GM12878 (cell line): ENCODE results near the gene ILKAP. TPM values are rescaled to one million over a fixed set of nuclear protein-coding genes. Genes with fewer than 3 reads are reported as not detected.

Source experiments
- ATAC-seq: fragments of 200-7000 bp; cut with Tn5 transposase; 3 replicates; pipeline ENCODE4 v1.9.1; 2020; ENCODE audit warnings: mild to moderate bottlenecking, moderate library complexity
- BruUV-seq: library from RNA; stranded (reverse); fragments of 400-500 nt; replicated peaks from 2 replicates; lab custom pipeline; 2021; lab: Mats Ljungman, UMichigan
- CTCF ChIA-PET: fragments of 300-600 bp; sonication (Branson Sonifier 250); formaldehyde crosslinking; extraction: SDS; loops from one replicate; lab custom pipeline; 2021; ENCODE audit warnings: inconsistent platforms; lab: Yijun Ruan, JAX
- POLR2A ChIA-PET: fragments of 350-600 bp; formaldehyde crosslinking; extraction: SDS; loops from one replicate; lab custom pipeline; 2021; ENCODE audit warnings: inconsistent platforms; lab: Charles Lee
- RAD21 ChIA-PET: fragments of 300-600 bp; sonication (Branson Sonifier 250); formaldehyde crosslinking; loops from one replicate; lab custom pipeline; 2023; ENCODE audit warnings: antibody characterized with exemption; ENCODE audit not compliant: unreplicated experiment; lab: Charles Lee
- SMC1A ChIA-PET: fragments of 300-600 bp; sonication (Branson Sonifier 250); formaldehyde crosslinking; loops from one replicate; lab custom pipeline; 2023; ENCODE audit not compliant: unreplicated experiment, uncharacterized antibody; lab: Charles Lee
- DNase-seq: peaks from one replicate; pipeline ENCODE4 v3.0.0-alpha.2; 2011; ENCODE audit warnings: low read depth, low spot score
- FAIRE-seq: peaks from 3 replicates; lab custom pipeline; 2011; peaks lifted over from hg19 to GRCh38; lab: Jason Lieb, UNC
- H2AFZ ChIP-seq: 2 replicates; pipeline ENCODE4 v1.6.0; 2011; ENCODE audit warnings: low read depth, low read length, control low read depth; ENCODE audit not compliant: control insufficient read depth
- H3K27ac ChIP-seq: 2 replicates; pipeline ENCODE4 v1.5.1; 2011; ENCODE audit warnings: control low read depth; ENCODE audit not compliant: control insufficient read depth, insufficient read depth
- H3K27me3 ChIP-seq, 2 experiments: replicated peaks in 1 of 2; 2 replicates each; pipeline versions ENCODE4 v1.6.0 to v1.6.1; 2011; ENCODE audit warnings: low read length in 1 of 2; ENCODE audit not compliant: control insufficient read depth in 2 of 2, insufficient read depth in 2 of 2
- H3K36me3 ChIP-seq, 2 experiments: 2 replicates each; pipeline ENCODE4 v1.5.1; 2011; ENCODE audit warnings: low read length in 1 of 2; ENCODE audit not compliant: control insufficient read depth in 2 of 2, insufficient read depth in 2 of 2
- H3K4me1 ChIP-seq: 2 replicates; pipeline ENCODE4 v1.6.1; 2011; ENCODE audit warnings: mild to moderate bottlenecking, low read length, moderate library complexity, mixed read lengths; ENCODE audit not compliant: control insufficient read depth, insufficient read depth
- H3K4me2 ChIP-seq: 2 replicates; pipeline ENCODE4 v1.6.0; 2011; ENCODE audit warnings: control low read depth; ENCODE audit not compliant: control insufficient read depth, insufficient read depth
- H3K4me3 ChIP-seq: fragments of 200-600 bp; sonication (generic); 2 replicates; pipeline ENCODE4 v1.5.1; 2016
- H3K79me2 ChIP-seq: 2 replicates; pipeline ENCODE4 v1.6.0; 2011; ENCODE audit warnings: low read length; ENCODE audit not compliant: control insufficient read depth, insufficient read depth
- H3K9ac ChIP-seq: 2 replicates; pipeline ENCODE4 v1.8.0; 2011; ENCODE audit warnings: low read length, control low read depth, mixed read lengths; ENCODE audit not compliant: control insufficient read depth, insufficient read depth
- H3K9me3 ChIP-seq: replicated peaks from 3 replicates; pipeline ENCODE4 v1.5.1; 2011; ENCODE audit warnings: mild to moderate bottlenecking, low read length; ENCODE audit not compliant: control insufficient read depth, insufficient read depth
- H4K20me1 ChIP-seq: 2 replicates; pipeline ENCODE4 v1.6.0; 2011; ENCODE audit not compliant: control insufficient read depth, insufficient read depth
- CHD2 ChIP-seq: IDR thresholded peaks from 2 replicates; pipeline ENCODE4 v1.6.1; 2011; ENCODE audit warnings: low read depth, low read length, improper control_type of control experiment, borderline replicate concordance
- EP300 ChIP-seq, 2 experiments: fragments of 150-350 bp in 1 of 2; IDR thresholded peaks; 2 replicates each; pipeline ENCODE4 v1.6.1; 2011 to 2012; ENCODE audit warnings: low read depth in 2 of 2, low read length in 2 of 2, borderline replicate concordance in 1 of 2, improper control_type of control experiment in 1 of 2, inconsistent platforms in 1 of 2; ENCODE audit not compliant: control insufficient read depth in 1 of 2
- ETV6 ChIP-seq, 2 experiments: fragments of 450-650 bp in 1 of 2; IDR thresholded peaks in 1 of 2; conservative IDR thresholded peaks in 1 of 2; 2 replicates each; pipeline ENCODE4 v1.6.1; 2014; ENCODE audit warnings: antibody characterized with exemption in 1 of 2, borderline replicate concordance in 1 of 2, low read depth in 1 of 2, mild to moderate bottlenecking in 1 of 2, moderate library complexity in 1 of 2
- RBBP5 ChIP-seq: fragments of 200-600 bp; sonication (generic); conservative IDR thresholded peaks from 2 replicates; pipeline ENCODE4 v1.6.1; 2016
- SMAD1 ChIP-seq: fragments of 450-650 bp; IDR thresholded peaks from 2 replicates; pipeline ENCODE4 v1.6.1; 2018; ENCODE audit warnings: mild to moderate bottlenecking, low read depth; ENCODE audit not compliant: partially characterized antibody
- SREBF1 ChIP-seq: IDR thresholded peaks from 2 replicates; pipeline ENCODE4 v1.6.1; 2012; ENCODE audit warnings: mild to moderate bottlenecking, low read length
- WGBS: methylation state at CpG from one replicate; pipeline ENCODE4 v1.1.6; 2016; ENCODE audit warnings: low lambda C conversion rate; ENCODE audit not compliant: insufficient replicate concordance, insufficient coverage; ENCODE audit errors: missing lambda C conversion rate; 5-methylcytosine and 5-hydroxymethylcytosine counted together
- in situ Hi-C: fragments of 300-500 bp; cut with MboI; formaldehyde crosslinking; loops from 9 replicates; pipeline ENCODE4 v1.14.3; 2018; ENCODE audit warnings: mixed read lengths
- intact Hi-C: fragments of 100-400 bp; cut with micrococcal nuclease; formaldehyde crosslinking; loops from one replicate; pipeline ENCODE4 v1.14.2; 2022; ENCODE audit not compliant: unreplicated experiment
- polyA plus RNA-seq, 11 experiments: library from polyadenylated mRNA; depleted of rRNA in 4 of 11; unstranded in 6 of 11; stranded (reverse) in 5 of 11; fragments of >200 nt; fragmentation: Nextera tagmentation in 4 of 11; fragmentation: Illumina TruSeq in 1 of 11; extraction: Ambion mirVana in 4 of 11; extraction: Trizol in 1 of 11; gene quantifications; 1 replicate in 1 of 11; 2 replicates in 10 of 11; pipeline versions ENCODE4 v1.2.1 to v1.2.3, GENCODE V29; 2011 to 2016; ENCODE audit warnings: inconsistent platforms in 2 of 11, missing spikeins in 2 of 11, low read depth in 1 of 11
- total RNA-seq, 4 experiments: library from RNA; depleted of rRNA in 3 of 4; stranded (reverse); fragments of >200 nt in 3 of 4; fragmentation: Illumina TruSeq in 1 of 4; extraction: Trizol in 1 of 4; gene quantifications; 2 replicates each; pipeline versions ENCODE4 v1.2.1 to v1.2.3, GENCODE V29; 2013 to 2021
- TF ChIP-seq, protein P1 (sequence below): fragments of 450-650 bp; IDR thresholded peaks from 2 replicates; pipeline ENCODE4 v1.6.1; 2017; ENCODE audit warnings: antibody characterized with exemption, mild to moderate bottlenecking, moderate library complexity
- TF ChIP-seq, protein P2 (sequence below): IDR thresholded peaks from 2 replicates; pipeline ENCODE4 v1.6.1; 2012; ENCODE audit warnings: low read depth, low read length, improper control_type of control experiment
- TF ChIP-seq, protein P3 (sequence below): fragments of 450-650 bp; IDR thresholded peaks from 2 replicates; pipeline ENCODE4 v1.6.1; 2018; ENCODE audit warnings: borderline replicate concordance, mild to moderate bottlenecking; ENCODE audit not compliant: partially characterized antibody

Gene ILKAP
- total and polyA plus RNA-seq, 10 of the 15 experiments (the other 5 are each of a cell fraction or from before 2014, with no cell fraction given): 4.2 to 65.3 (median 37.3) TPM

DNA sequence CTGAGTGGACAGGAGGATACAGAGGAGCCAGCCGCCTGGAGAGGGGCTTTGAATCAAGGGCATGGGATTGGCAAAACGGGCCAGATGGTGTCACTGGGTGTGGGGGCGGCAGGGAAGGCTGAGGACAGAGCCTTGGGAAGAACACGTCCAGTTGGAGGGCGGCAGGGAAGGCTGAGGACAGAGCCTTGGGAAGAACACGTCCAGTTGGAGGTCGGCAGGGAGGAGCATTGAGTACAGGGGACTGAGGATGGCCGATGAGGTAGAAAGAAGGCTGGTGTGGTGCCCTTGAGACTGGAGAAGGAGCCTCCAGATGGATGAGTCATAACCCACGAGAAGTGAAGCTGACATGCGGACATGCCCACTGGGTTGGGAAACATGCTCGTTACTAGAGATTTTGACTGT, 31.8 kb upstream of the ILKAP start (continued):
- TF ChIP-seq SMAD1: no peak

DNA sequence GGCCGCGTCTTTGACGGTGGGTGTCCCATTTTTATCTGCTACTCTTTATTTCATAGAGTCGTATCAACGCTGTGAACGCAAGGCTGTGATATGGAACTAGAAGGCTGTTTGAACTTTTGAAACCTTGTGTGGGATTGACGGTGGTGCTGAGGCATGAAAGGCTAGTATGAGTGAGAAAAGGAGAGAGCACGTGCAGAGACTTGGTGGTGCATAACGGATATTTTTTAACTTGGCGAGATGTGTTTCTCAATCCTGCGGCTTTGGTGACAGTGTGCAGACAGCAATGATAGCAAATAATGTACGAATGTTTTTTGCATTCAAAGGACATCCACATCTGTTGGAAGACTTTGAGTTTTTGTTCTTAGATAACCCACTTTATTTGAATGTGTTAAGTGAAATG, 30.1 kb upstream of the ILKAP start:
- no peaks in the 10 kb centered on the region; the same call in 2 of the 3 replicates for H3K9me3 ChIP-seq
- no peak for TF ChIP-seq ETV6 (conservative IDR thresholded peaks at IDR 0.05 in 1 of 2, IDR thresholded peaks at IDR 0.05 in 1 of 2; ENCODE audit: borderline replicate concordance in 1 of 2, low read depth in 1 of 2)
- TF ChIP-seq SREBF1: no peak
- no peak for TF ChIP-seq RBBP5
- H3K27me3 ChIP-seq: peaks cover 2 to 15% of the 10 kb centered on the region in 2 experiments
- ATAC-seq (no peak), FAIRE-seq (peak; percentile 31), DNase-seq (no peak)
- no peaks in the 10 kb centered on the region for H3K36me3 ChIP-seq
- H3K9ac ChIP-seq: no peak overlapping the region
- intact Hi-C loops: no loop called here
- no peaks in the 10 kb centered on the region for H3K79me2 ChIP-seq
- WGBS: 69% methylated on average over 12 of the region's 12 CpGs
- no TSS peak for BruUV-seq
- H3K4me1 ChIP-seq: no peaks in the 10 kb centered on the region; the same call in 1 of the 2 replicates
- H3K4me2 ChIP-seq: no peak overlapping the region
- H2AFZ ChIP-seq: no peak overlapping the region
- no peaks in the 10 kb centered on the region for H4K20me1 ChIP-seq
- RAD21 ChIA-PET: no interaction called here
- POLR2A ChIA-PET: interaction anchor here (1.1 kb wide), 1 partner anchor 31 kb away, joined by 5 read pairs; the partner anchor contains the start of gene ILKAP
- no peak overlapping the region for H3K4me3 ChIP-seq
- CTCF ChIA-PET: no interaction called here
- SMC1A ChIA-PET: interaction anchor here (0.9 kb wide), 1 partner anchor 125 kb away, joined by 3 read pairs; no protein-coding TSS in a partner anchor
- in situ Hi-C loops: no loop called here
- H3K27ac ChIP-seq: no peak overlapping the region

DNA sequence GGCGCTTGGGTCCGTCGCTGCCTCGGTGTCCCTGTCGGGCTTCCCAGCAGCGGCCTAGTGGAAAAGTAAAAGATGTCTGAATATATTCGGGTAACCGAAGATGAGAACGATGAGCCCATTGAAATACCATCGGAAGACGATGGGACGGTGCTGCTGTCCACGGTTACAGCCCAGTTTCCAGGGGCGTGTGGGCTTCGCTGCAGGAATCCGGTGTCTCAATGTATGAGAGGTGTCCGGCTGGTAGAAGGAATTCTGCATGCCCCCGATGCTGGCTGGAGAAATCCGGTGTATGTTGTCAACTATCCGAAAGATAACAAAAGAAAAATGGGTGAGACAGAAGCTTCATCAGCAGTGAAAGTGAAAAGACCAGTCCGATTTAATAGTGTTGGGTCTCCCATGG, 28.3 kb upstream of the ILKAP start:
- Histone ChIP-seq H3K79me2 (no peaks in the 10 kb centered on the region), H2AFZ (no peak overlapping the region), H3K4me2 (no peak overlapping the region), H3K4me3 (no peak overlapping the region), H3K9ac (no peak overlapping the region), H3K4me1 (no peaks in the 10 kb centered on the region; the same call in 1 of the 2 replicates), H3K27ac (no peak overlapping the region), H3K9me3 (no peaks in the 10 kb centered on the region; the same call in 2 of the 3 replicates), H4K20me1 (no peaks in the 10 kb centered on the region), H3K27me3 (peaks cover 2 to 11% of the 10 kb centered on the region in 2 experiments), H3K36me3 (no peaks in the 10 kb centered on the region)
- ATAC-seq (no peak), DNase-seq (no peak), FAIRE-seq (no peak)
- POLR2A ChIA-PET: no interaction called here
- RAD21 ChIA-PET: no interaction called here
- intact Hi-C loops (no loop called here), in situ Hi-C loops (no loop called here)
- SMC1A ChIA-PET: no interaction called here
- CTCF ChIA-PET: no interaction called here
- whole genome bisulfite sequencing: 66% methylated on average over 21 of the region's 21 CpGs
- no TSS peak for BruUV-seq
- TF ChIP-seq, protein P1, sequence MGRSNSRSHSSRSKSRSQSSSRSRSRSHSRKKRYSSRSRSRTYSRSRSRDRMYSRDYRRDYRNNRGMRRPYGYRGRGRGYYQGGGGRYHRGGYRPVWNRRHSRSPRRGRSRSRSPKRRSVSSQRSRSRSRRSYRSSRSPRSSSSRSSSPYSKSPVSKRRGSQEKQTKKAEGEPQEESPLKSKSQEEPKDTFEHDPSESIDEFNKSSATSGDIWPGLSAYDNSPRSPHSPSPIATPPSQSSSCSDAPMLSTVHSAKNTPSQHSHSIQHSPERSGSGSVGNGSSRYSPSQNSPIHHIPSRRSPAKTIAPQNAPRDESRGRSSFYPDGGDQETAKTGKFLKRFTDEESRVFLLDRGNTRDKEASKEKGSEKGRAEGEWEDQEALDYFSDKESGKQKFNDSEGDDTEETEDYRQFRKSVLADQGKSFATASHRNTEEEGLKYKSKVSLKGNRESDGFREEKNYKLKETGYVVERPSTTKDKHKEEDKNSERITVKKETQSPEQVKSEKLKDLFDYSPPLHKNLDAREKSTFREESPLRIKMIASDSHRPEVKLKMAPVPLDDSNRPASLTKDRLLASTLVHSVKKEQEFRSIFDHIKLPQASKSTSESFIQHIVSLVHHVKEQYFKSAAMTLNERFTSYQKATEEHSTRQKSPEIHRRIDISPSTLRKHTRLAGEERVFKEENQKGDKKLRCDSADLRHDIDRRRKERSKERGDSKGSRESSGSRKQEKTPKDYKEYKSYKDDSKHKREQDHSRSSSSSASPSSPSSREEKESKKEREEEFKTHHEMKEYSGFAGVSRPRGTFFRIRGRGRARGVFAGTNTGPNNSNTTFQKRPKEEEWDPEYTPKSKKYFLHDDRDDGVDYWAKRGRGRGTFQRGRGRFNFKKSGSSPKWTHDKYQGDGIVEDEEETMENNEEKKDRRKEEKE: no peak
- TF ChIP-seq CHD2 (no peak), EP300 (IDR thresholded peaks at IDR 0.05; ENCODE audit: borderline replicate concordance in 1 of 2, control insufficient read depth in 1 of 2, low read depth in 2 of 2, low read length in 2 of 2) (no peak)
- TF ChIP-seq, protein P2, sequence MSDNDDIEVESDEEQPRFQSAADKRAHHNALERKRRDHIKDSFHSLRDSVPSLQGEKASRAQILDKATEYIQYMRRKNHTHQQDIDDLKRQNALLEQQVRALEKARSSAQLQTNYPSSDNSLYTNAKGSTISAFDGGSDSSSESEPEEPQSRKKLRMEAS: no peak
- TF ChIP-seq, protein P3, sequence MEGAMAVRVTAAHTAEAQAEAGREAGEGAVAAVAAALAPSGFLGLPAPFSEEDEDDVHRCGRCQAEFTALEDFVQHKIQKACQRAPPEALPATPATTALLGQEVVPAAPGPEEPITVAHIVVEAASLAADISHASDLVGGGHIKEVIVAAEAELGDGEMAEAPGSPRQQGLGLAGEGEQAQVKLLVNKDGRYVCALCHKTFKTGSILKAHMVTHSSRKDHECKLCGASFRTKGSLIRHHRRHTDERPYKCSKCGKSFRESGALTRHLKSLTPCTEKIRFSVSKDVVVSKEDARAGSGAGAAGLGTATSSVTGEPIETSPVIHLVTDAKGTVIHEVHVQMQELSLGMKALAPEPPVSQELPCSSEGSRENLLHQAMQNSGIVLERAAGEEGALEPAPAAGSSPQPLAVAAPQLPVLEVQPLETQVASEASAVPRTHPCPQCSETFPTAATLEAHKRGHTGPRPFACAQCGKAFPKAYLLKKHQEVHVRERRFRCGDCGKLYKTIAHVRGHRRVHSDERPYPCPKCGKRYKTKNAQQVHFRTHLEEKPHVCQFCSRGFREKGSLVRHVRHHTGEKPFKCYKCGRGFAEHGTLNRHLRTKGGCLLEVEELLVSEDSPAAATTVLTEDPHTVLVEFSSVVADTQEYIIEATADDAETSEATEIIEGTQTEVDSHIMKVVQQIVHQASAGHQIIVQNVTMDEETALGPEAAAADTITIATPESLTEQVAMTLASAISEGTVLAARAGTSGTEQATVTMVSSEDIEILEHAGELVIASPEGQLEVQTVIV: no peak
